OCI-LY7 (cell line): Measurements from ENCODE around the gene SNX9.

ENCODE experiments used
- EZH2phosphoT487 ChIP-seq: fragments of 200-600 bp; sonication (generic); IDR thresholded peaks from 2 replicates; pipeline ENCODE4 v1.6.1; 2018; ENCODE audit warnings: low read depth, borderline replicate concordance, mild to moderate bottlenecking, mixed run types, antibody characterized with exemption, low read length, moderate library complexity, mixed read lengths
- TF ChIP-seq, protein P1 (sequence below): fragments of 200-600 bp; sonication (generic); conservative IDR thresholded peaks from 2 replicates; pipeline ENCODE4 v1.5.1; 2014; ENCODE audit warnings: mild to moderate bottlenecking, antibody characterized with exemption, low read length, moderate library complexity, mixed read lengths

DNA sequence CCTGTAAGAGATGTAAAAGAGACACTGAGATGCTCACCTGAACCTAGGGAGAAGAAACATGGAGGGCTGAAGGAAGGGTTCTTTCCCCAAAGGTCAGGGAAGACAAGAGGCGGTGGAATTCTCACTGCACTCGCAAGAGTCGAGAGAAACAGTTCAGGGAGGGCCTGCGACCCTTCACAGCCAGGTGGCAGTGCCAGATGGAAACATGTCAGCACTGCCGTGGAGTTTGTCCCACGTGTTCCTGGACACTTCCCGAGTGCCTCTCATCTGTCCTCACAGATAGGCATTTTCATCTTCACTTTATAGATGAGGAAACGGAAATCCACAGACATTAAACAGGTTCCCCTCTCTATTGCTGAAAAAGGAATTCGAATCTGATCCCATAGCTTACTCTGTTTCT lies 88.2 kb downstream of the SNX9 start:
- TF ChIP-seq, protein P1, sequence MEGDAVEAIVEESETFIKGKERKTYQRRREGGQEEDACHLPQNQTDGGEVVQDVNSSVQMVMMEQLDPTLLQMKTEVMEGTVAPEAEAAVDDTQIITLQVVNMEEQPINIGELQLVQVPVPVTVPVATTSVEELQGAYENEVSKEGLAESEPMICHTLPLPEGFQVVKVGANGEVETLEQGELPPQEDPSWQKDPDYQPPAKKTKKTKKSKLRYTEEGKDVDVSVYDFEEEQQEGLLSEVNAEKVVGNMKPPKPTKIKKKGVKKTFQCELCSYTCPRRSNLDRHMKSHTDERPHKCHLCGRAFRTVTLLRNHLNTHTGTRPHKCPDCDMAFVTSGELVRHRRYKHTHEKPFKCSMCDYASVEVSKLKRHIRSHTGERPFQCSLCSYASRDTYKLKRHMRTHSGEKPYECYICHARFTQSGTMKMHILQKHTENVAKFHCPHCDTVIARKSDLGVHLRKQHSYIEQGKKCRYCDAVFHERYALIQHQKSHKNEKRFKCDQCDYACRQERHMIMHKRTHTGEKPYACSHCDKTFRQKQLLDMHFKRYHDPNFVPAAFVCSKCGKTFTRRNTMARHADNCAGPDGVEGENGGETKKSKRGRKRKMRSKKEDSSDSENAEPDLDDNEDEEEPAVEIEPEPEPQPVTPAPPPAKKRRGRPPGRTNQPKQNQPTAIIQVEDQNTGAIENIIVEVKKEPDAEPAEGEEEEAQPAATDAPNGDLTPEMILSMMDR: no peak
- TF ChIP-seq EZH2phosphoT487: no peak
